K562 treated with DMSO at 1 percent for 24 hours (cell line): ENCODE data around the gene BCOR. TPM values are rescaled to one million over a fixed set of nuclear protein-coding genes. Genes with fewer than 3 reads are reported as not detected.

Experiments
- total RNA-seq: library from RNA; unstranded; fragments of 300-600 nt; gene quantifications from 2 replicates; pipeline ENCODE4 v1.2.3, GENCODE V29; 2022; ENCODE audit warnings: low read depth; ENCODE audit not compliant: insufficient read depth

The BCOR gene
- 60.3 and 64.7 TPM in 2 replicates for total RNA-seq

GRCh38 chrX:40097504-40098263, at the start of gene BCOR:
Gene BCOR, minus strand, starts transcription at chrX:40097958. Its CDS starts 20,029 bp downstream, at chrX:40077929.

